ENCODE measurements around the gene POLR3G.

The POLR3G gene

DNA sequence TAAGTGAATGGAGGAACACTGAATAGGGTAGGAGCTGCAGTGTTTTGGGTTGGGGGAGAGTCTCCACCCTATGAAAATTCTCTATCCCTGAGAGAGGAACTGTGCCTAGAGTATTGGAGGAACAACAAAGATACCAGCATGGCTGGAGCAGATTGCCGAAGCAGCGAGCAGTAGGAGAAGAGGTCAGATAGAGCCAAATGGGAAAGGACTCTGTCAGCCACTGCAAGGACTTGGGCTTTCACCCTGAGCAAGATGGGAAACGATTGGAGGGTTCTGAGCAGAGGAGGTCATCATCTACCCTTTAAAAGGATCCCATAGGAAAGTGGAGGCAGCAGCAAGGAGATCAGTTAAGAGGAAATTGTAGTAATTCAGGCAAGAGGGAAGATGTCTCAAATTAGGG, 59.1 kb downstream of the POLR3G start:
- no peak for TF ChIP-seq EZH2 (IDR thresholded peaks at IDR 0.05; ENCODE audit: borderline replicate concordance, low read length)
- TF ChIP-seq, protein P1, sequence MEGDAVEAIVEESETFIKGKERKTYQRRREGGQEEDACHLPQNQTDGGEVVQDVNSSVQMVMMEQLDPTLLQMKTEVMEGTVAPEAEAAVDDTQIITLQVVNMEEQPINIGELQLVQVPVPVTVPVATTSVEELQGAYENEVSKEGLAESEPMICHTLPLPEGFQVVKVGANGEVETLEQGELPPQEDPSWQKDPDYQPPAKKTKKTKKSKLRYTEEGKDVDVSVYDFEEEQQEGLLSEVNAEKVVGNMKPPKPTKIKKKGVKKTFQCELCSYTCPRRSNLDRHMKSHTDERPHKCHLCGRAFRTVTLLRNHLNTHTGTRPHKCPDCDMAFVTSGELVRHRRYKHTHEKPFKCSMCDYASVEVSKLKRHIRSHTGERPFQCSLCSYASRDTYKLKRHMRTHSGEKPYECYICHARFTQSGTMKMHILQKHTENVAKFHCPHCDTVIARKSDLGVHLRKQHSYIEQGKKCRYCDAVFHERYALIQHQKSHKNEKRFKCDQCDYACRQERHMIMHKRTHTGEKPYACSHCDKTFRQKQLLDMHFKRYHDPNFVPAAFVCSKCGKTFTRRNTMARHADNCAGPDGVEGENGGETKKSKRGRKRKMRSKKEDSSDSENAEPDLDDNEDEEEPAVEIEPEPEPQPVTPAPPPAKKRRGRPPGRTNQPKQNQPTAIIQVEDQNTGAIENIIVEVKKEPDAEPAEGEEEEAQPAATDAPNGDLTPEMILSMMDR (IDR thresholded peaks at IDR 0.05; ENCODE audit: low read length), result no peak
- Histone ChIP-seq H3K4me1 (ENCODE audit: insufficient read depth, low read length, severe bottlenecking) (peaks cover 6% of the 10 kb centered on the region), H3F3A (ENCODE audit: insufficient read depth, low read length) (no peaks in the 10 kb centered on the region), H3K4me2 (ENCODE audit: low read length) (no peak overlapping the region), H3K27ac (ENCODE audit: low read depth, low read length, poor library complexity, severe bottlenecking) (no peak overlapping the region), H3K9me2 (ENCODE audit: low read depth, low read length) (no peaks in the 10 kb centered on the region), H3K36me3 (ENCODE audit: insufficient read depth, low read length) (no peaks in the 10 kb centered on the region), H3K27me3 (ENCODE audit: insufficient read depth, low read length) (no peaks in the 10 kb centered on the region), H3K9me3 (ENCODE audit: low read length) (no peaks in the 10 kb centered on the region), H2AFZ (ENCODE audit: low read length) (no peak overlapping the region), H3K4me3 (ENCODE audit: low read depth, low read length, poor library complexity, severe bottlenecking) (no peak overlapping the region), H4K20me1 (ENCODE audit: insufficient read depth, low read length) (no peaks in the 10 kb centered on the region), H3K79me2 (ENCODE audit: insufficient read depth, low read length) (no peaks in the 10 kb centered on the region), H3K9ac (ENCODE audit: low read length) (no peak overlapping the region)

DNA sequence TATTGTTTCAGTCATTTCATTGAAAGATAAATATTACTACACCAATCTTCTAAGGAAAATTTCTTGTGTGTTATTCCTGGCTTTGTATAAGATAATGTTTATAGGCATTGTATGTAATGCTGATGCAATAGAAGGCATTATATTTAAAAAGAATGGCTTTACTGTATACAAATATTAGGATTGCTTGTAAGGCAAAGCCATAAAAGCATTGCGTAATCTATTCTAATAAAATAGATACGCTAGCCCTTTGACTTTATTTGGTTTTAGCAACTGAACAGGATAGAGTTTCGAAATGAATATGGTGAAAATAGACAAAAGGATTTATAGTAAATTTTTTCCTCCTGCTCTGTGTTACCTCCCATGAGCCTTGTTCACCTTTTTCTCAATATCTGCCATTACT, 60.3 kb downstream of the POLR3G start:
- Histone ChIP-seq H3K9me3 (ENCODE audit: low read length) (no peaks in the 10 kb centered on the region), H3K4me3 (ENCODE audit: low read depth, low read length, poor library complexity, severe bottlenecking) (no peak overlapping the region), H3K27ac (ENCODE audit: low read depth, low read length, poor library complexity, severe bottlenecking) (no peak overlapping the region), H3K36me3 (ENCODE audit: insufficient read depth, low read length) (no peaks in the 10 kb centered on the region), H3K79me2 (ENCODE audit: insufficient read depth, low read length) (no peaks in the 10 kb centered on the region), H3K9me2 (ENCODE audit: low read depth, low read length) (no peaks in the 10 kb centered on the region), H3K27me3 (ENCODE audit: insufficient read depth, low read length) (no peaks in the 10 kb centered on the region), H3K9ac (ENCODE audit: low read length) (no peak overlapping the region), H3K4me1 (ENCODE audit: insufficient read depth, low read length, severe bottlenecking) (peaks cover 6% of the 10 kb centered on the region), H3K4me2 (ENCODE audit: low read length) (no peak overlapping the region), H3F3A (ENCODE audit: insufficient read depth, low read length) (no peaks in the 10 kb centered on the region), H2AFZ (ENCODE audit: low read length) (no peak overlapping the region), H4K20me1 (ENCODE audit: insufficient read depth, low read length) (no peaks in the 10 kb centered on the region)
- TF ChIP-seq, protein P1 (IDR thresholded peaks at IDR 0.05; ENCODE audit: low read length), result no peak
- TF ChIP-seq EZH2 (IDR thresholded peaks at IDR 0.05; ENCODE audit: borderline replicate concordance, low read length), result no peak

DNA sequence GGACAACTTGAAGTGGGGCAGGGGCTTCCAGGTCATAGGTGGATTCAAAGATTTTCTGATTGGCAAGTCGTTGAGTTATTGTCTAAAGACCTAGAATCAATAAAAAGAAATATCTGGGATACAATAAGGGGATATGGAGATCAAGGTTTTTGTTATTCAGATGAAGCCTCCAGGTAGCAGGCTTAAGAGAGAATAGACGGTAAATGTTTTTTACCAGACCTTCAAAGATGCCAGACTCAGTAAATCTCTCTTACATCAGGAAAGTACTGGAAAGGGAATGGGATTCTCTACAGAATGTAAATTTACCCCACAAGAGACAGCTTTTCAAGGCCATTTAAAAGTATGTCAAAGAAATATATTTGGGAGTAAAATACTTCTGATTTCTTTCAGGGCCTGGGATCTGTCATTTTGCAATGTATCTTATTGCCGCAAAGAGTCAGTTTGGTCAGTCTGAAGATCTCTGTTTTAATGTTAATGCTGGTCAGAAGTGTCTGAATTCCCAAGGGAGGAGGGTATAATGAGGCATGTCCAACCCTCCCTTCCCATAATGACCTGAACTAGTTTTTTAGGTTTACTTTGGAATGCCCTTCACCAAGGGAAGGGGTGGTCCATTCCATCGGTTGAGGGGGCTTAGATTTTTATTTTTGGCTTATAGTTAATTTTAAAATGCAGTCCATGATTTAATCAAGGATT, 68.3 kb downstream of the POLR3G start:
- Histone ChIP-seq H3K9ac (ENCODE audit: low read length) (no peak overlapping the region), H2AFZ (ENCODE audit: low read length) (no peak overlapping the region), H3K36me3 (ENCODE audit: insufficient read depth, low read length) (no peaks in the 10 kb centered on the region), H3K79me2 (ENCODE audit: insufficient read depth, low read length) (no peaks in the 10 kb centered on the region), H3F3A (ENCODE audit: insufficient read depth, low read length) (no peaks in the 10 kb centered on the region), H3K9me3 (ENCODE audit: low read length) (no peaks in the 10 kb centered on the region), H3K27ac (ENCODE audit: low read depth, low read length, poor library complexity, severe bottlenecking) (no peak overlapping the region), H3K9me2 (ENCODE audit: low read depth, low read length) (no peaks in the 10 kb centered on the region), H3K27me3 (ENCODE audit: insufficient read depth, low read length) (no peaks in the 10 kb centered on the region), H4K20me1 (ENCODE audit: insufficient read depth, low read length) (no peaks in the 10 kb centered on the region), H3K4me3 (ENCODE audit: low read depth, low read length, poor library complexity, severe bottlenecking) (no peak overlapping the region), H3K4me2 (ENCODE audit: low read length) (no peak overlapping the region), H3K4me1 (ENCODE audit: insufficient read depth, low read length, severe bottlenecking) (no peaks in the 10 kb centered on the region)
- TF ChIP-seq, protein P1 (IDR thresholded peaks at IDR 0.05; ENCODE audit: low read length), result no peak
- no peak for TF ChIP-seq EZH2 (IDR thresholded peaks at IDR 0.05; ENCODE audit: borderline replicate concordance, low read length)

Data from OCI-LY1 (cell line).